GM10266 (cell line): ENCODE measurements around the gene IGHMBP2.

Source experiments
- DNase-seq: peaks from one replicate; pipeline ENCODE4 v3.0.0; 2012; ENCODE audit errors: extremely low spot score
- TF ChIP-seq, protein P1 (sequence below): IDR thresholded peaks from 2 replicates; pipeline ENCODE4 v1.5.1; 2012; ENCODE audit warnings: mild to moderate bottlenecking, low read depth; ENCODE audit not compliant: control insufficient read depth, insufficient read depth; ENCODE audit errors: missing control alignments

IGHMBP2 gene

DNA sequence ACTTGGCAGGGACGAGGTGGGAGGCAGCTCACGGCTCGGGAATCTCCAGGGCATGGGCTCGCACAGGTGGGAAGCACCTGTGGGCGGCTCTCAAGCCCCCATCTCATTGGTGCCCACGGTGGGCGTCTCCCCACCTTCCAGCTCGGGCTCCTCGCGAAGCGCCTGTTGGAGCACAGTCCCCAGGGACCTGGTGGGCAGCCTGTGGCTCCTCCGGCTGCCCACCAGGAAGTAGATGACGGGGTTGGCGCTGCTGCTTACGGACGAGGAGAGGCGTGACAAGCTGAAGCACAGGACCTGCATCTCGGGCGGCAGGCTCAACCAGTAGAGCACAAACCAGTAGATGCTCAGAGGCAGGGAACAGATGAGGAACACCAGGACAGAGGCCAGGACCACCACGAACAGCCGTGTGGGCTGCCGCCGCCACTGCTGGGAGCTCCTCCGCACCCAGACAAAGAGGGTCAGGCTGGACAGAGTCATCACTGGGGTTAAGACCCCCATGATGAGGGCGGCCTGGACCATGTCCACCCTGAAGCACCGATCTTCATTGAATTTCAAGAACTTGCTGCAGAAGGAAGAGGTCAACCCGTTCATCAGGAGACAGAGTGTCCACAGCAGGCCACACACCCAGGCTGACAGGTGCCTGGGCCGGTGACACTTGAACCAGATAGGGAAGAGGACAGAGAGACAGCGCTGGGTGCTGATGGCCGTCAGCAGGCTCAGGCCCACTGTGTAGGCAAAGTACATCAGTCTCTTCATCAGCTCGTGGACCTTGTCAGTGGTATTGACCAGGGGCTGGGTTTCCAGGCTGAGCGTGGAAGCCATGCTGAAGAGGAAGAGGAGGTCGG, 76.5 kb downstream of the IGHMBP2 start:
- DNase-seq, result no peak
- TF ChIP-seq, protein P1, sequence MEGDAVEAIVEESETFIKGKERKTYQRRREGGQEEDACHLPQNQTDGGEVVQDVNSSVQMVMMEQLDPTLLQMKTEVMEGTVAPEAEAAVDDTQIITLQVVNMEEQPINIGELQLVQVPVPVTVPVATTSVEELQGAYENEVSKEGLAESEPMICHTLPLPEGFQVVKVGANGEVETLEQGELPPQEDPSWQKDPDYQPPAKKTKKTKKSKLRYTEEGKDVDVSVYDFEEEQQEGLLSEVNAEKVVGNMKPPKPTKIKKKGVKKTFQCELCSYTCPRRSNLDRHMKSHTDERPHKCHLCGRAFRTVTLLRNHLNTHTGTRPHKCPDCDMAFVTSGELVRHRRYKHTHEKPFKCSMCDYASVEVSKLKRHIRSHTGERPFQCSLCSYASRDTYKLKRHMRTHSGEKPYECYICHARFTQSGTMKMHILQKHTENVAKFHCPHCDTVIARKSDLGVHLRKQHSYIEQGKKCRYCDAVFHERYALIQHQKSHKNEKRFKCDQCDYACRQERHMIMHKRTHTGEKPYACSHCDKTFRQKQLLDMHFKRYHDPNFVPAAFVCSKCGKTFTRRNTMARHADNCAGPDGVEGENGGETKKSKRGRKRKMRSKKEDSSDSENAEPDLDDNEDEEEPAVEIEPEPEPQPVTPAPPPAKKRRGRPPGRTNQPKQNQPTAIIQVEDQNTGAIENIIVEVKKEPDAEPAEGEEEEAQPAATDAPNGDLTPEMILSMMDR, result no peak

GRCh38 chr11:68980776-68981065, 77.0 kb downstream of the IGHMBP2 start, which contains the start of gene MRGPRD:
TSS of gene MRGPRD (minus strand) at chr11:68980986. CDS start at chr11:68980986, 0 bp downstream.
- TF ChIP-seq, protein P1, result no peak
- DNase-seq, result no peak

DNA sequence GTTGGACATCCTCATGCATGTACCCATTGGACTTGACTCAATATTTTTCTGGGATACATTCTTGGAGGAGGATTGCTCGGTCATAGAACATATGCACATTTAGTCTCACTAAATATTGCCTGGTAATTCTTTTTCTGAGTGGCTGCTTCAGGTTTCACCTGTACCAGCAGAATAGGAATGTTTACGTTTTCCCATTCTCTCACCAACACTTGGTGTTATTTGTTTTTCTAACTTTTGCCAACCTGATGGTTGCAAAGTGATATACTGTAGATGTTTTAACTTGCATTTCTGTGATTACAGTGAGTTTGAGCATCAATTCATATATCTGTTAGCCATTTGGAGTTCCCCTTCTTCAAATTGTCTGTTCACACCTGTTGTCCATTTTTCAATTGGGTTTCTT, 78.4 kb downstream of the IGHMBP2 start:
- TF ChIP-seq, protein P1, result no peak
- no peak for DNase-seq

- TF ChIP-seq, protein P1, result no peak
These were observed 80.1 kb downstream of the IGHMBP2 start for GRCh38 chr11:68983801-68984200.

GRCh38 chr11:68987211-68987610, 83.5 kb downstream of the IGHMBP2 start:
- no peak for DNase-seq

More at GRCh38 chr11:68983801-68984200, 80.1 kb downstream of the IGHMBP2 start:
- DNase-seq, result no peak

GRCh38 chr11:68988491-68988890, 84.8 kb downstream of the IGHMBP2 start:
- TF ChIP-seq, protein P1, result no peak
- no peak for DNase-seq

More at GRCh38 chr11:68987211-68987610, 83.5 kb downstream of the IGHMBP2 start:
- TF ChIP-seq, protein P1, result no peak
